ENCODE measurements around the gene FBXO42.
"Not testable (repeated sequence)": the region's sequence is repeated elsewhere in the genome, so short reads cannot be mapped to it uniquely, and the experiment has no call there.

The FBXO42 gene

GRCh38 chr1:16215882-16216753 is 136.2 kb downstream of the FBXO42 start:
- DNase-seq: peak in 4 of 6 experiments; percentile 34 to 68 (median 48)

DNA sequence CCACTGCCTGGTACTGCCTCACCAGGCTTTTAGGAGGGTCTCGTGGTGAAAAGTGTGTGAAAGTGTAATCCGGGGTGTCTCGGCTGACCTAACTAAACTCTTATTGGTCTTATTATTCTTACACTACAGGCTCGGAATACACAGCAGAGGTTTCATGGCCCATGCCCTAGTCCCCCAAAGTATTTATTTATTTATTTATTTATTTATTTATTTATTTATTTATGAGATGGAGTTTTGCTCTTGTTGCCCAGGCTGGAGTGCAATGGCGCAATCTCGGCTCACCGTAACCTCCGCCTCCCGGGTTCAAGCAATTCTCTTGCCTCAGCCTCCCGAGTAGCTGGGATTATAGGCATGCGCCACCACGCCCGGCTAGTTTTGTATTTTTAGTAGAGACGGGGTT is 137.0 kb downstream of the FBXO42 start:
- DNase-seq: not testable (repeated sequence)

DNA sequence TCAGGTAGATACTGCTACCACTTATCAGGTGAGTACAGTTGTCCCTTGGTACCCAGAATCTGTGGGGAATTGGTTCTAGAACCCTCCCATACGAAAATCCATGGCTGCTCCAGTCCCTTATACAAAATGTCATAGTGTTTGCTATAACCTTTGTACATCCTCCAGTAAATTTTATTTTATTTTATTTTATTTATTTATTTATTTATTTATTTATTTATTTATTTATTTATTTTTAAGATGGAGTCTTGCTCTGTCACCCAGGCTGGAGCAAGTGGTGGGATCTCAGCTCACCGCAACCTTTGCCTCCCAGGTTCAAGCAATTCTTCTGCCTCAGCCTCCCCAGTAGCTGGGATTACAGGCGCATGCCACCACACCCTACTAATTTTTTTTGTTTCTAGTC is 138.7 kb downstream of the FBXO42 start:
- DNase-seq: not testable (repeated sequence)

DNA sequence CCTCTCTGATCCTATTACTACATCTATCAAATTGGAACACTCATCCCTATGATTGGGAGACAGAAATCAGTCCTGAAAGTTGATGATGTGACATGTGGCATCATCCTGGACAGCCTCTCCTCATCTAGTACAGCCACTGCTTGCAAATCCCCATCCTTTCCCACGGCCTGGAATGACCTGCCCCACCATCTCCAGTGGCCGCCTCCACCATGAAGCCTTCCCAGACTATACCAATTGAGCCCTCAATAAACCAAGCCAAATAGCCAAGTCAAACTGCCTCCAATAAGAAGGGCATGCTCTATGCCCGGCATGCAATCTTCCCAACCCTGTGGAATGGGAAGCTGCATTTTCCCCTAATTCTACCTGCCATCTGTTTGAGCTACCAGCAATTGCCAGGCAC is 139.3 kb downstream of the FBXO42 start:
- no peak for DNase-seq

GRCh38 chr1:16212251-16212961 is 139.9 kb downstream of the FBXO42 start, which contains the start of gene ARHGEF19:
TSS of gene ARHGEF19 (minus strand) at chr1:16212652. CDS start at chr1:16209054, 3,598 bp downstream.
- no peak for DNase-seq

DNA sequence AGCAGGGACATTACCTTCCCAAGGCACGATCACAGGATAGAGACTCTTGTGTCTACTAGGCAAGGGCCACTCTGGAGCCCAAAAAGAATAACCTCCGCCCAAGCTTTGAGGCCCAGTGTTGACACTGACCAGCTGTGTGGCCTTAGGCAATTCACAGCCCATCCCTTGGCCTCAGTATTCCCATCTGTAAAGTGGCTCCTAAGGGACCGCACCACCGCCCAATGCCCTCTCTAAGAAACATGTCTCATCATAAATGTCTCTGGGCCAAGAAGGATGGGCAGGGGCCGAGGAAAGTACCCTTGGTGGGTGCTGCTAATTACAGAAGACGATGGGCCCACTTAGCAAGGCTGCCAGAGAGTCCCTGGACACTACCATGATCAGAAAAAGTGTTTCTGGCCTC is 140.5 kb downstream of the FBXO42 start:
- DNase-seq: no peak

- no peak for DNase-seq
These were observed 141.7 kb downstream of the FBXO42 start for GRCh38 chr1:16210581-16210980.

DNA sequence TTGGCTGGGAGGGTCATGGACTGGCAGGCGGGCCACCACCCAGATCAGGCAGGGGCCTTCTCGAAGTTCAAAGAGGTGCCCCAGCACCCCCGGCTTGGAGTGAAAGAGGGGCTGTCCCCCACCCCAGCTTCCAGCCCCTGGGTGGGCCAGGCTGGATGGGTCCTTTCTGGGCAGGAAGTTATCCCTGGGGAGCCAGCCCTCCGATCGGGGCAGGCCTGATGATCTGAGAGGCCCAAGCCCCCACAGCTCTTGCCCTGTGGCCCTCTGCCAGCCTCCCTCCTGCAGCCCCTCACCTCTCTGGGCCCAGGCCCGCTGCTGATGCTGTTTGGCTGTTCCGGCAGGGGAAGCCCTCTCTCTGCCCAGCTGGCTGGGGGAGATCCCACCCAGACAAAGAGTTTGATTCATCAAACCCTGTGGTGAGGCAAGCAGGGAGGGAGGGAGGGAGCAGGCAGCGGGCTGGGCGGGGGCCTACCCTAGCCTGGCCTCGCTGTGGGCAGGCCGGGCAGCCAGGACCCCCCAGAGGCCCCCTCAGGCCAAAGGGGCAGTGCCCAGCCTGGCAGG is 142.4 kb downstream of the FBXO42 start:
- DNase-seq: no peak

- no peak for DNase-seq
These were observed 143.0 kb downstream of the FBXO42 start for GRCh38 chr1:16209132-16209846.

DNA sequence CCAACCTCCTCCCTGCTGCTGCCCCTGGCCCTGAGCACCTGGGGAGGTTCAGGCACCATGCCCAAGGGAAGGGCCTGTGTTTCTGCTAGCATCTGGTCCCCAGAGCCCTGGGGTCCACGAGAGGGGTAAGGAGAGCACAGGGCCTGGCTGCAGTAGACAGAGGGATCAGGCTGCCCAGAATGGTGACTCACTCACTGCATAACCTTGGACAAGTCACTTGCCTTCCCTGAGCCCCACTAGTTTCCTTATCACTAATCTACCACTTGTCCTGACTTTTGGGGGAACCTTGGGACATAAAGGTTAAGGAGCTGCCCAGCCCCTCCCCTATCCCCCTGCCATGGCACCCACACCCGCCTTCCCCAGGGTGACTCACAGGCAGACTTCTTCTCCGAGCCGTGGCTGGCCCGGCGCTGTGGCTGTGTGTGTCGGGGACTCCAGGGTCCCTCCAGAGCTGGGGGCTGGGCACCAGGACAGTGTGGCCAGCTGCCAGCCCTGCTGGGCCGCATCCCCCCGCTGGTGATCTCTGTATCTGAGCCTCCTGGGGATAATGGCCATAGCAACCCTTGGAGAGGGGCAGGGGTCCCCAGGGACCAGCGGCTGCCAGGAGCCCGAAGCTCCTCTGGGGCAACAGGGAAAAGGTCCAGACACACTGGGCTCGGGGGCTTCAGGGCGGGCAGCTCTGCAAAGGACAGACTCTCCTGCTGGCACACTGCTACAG is 143.9 kb downstream of the FBXO42 start:
- DNase-seq: no peak

- DNase-seq: peak in 1 of 6 experiments; percentile 11
These were observed 144.7 kb downstream of the FBXO42 start for GRCh38 chr1:16207318-16208269.

GRCh38 chr1:16206547-16207317 is 145.5 kb downstream of the FBXO42 start:
- peak; percentile 90 to 98 (median 92) for DNase-seq

- DNase-seq: no peak
These were observed 146.3 kb downstream of the FBXO42 start for GRCh38 chr1:16205891-16206546.

DNA sequence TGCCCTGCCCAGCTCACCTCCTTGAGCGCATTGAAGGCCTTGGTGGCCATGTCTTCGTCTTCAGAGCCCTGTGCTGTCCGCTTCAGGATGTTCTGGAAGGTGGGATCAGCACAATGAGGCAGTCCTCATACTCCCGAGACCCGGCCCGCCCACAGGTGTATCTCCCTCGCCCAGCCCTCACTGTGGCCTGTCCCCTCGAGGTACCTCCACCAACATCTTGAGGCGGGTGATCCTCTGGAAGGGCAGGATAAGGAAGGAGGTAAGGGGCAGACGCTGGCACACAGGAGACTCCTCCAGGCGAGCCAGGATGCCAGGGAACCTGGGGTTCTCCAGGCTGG is 147.0 kb downstream of the FBXO42 start:
- DNase-seq: no peak

- DNase-seq: peak in 3 of 6 experiments; percentile 10 to 20 (median 16)
These were observed 147.5 kb downstream of the FBXO42 start for GRCh38 chr1:16204634-16205333.

DNA sequence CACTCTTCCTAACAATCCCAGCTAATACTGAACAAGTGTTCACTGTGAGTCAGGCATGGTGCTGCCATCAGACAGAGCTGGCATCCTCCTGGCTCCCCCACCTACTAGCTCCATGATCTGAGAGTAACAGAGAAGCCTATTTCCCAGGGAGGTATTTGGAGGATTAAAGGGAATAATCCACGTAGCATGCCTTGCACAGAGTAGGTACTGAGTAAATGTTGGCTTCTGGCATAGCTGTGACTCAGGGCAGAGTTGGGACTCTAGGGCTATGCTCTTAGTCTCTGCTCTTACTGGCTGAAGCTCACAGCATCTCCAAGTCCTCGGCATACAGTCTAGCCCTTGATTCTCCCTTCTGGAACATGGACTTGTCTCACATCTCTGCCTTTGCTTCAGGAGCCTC is 148.1 kb downstream of the FBXO42 start:
- no peak for DNase-seq

DNA sequence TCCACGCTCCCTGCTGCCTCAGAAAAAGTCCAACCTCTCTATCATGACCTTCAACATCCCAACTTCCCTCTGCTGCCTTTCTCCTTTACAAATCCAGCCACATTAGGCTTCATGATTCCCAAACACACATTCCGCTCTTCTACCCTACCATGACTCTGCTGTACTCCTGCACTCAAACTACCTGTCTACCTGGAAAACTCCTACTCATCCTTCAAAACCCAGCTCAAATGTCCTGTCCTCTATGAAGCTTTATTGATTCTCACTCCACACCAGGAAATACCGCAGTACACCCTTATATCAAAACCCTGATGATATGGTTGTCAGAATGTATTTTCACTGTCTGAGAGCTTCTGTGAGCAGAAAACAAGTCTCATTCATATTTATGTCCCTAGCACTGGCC is 148.7 kb downstream of the FBXO42 start:
- no peak for DNase-seq

DNA sequence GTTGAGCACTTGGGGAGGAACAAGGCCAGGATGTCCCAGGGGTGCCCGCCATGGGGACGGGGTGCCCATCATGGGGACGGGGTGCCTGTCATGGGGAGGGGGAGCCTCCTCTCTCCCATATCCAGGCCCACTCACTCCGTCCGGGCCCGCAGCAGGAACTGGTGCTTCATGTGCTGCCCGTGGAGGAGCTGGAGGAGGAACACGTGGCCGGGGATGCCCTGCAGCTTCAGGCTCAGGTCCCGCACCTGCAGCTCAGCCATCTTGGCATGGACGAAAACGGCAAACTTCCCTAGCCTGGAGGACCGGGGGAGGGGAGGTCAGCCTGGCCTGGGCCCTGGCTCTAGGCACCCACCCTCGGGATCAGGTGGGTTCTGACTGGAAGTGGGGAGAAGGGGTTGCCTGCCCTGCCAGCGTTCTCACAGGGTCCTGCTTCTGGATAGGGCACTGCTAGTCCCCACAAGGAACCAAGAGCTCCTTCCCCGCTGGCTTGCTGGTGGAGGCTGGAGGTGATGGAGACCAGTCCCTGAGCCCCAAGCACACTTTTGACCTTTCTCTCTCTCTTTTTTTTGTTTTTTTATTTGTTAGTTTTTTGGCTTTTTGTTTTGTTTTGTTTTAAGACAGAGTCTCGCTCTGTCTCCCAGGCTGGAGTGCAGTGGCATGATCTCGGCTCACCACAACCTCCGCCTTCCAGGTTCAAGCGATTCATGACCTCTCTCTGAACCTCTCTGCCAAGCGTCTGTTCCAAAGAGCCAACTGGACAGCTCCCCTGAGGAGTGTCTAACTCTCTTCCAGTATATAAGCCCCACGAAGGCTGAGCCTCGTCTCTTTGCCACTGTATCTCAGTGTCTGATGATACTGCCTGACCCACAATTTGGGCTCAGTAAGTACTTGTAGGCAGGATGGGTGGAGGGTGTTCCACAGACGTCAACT is 149.7 kb downstream of the FBXO42 start:
- no peak for DNase-seq

Data from stimulated activated naive CD4-positive, alpha-beta T cell (primary cell).